Limb (tissue), 2 donors: ENCODE results near the gene DEGS2.

Source experiments
- DNase-seq, 2 donors: peaks; one replicate each; pipeline ENCODE4 v3.0.0-alpha.2; 2016; ENCODE audit errors: extremely low spot score in 2 of 2

DEGS2 gene

DNA sequence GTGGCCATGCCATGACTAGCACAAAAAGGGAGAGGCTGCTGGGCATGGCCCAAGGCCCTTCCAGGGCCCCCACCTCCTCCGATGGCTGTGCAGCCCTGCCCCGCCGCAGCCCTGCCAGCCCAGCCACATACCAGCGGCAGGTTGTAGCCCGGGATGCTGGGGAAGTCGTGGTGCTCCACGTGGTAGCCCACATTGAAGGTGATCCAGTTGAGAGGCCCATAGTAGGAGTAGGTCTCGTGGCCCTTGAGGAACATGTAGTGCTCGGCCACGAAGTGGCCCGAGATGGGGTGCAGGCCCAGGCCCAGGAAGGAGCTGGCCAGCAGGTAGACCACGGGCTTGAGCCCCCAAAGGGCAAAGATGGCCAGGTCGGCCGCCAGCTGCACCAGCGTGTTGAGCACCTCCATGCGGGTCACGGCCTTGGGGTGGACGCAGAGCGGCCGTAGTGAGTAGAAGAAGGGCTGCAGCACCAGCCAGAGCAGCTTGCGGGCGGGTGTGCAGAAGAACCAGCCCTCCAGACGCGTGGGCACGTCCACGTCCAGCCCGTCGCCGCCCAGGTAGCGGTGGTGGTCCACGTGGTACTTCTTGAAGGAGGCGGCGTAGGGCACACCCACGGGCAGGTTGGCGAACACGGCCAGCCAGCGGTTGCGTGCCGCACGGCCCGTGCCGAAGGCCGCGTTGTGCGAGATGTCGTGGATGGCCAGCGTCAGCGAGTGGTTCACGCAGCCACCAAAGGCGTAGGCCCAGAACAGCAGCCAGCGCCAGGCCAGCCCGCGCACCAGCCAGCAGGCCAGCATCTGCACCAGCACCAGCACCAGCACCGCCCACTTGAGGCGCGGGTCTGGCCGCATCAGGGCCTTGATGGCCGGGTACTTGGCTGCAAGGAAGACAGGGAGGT lies 10.4 kb downstream of the DEGS2 start:
- no peak for DNase-seq

GRCh38 chr14:100147691-100148464 lies 11.6 kb downstream of the DEGS2 start:
- DNase-seq, result no peak

- no peak for DNase-seq
Observed at GRCh38 chr14:100147181-100147631, 12.2 kb downstream of the DEGS2 start.

DNA sequence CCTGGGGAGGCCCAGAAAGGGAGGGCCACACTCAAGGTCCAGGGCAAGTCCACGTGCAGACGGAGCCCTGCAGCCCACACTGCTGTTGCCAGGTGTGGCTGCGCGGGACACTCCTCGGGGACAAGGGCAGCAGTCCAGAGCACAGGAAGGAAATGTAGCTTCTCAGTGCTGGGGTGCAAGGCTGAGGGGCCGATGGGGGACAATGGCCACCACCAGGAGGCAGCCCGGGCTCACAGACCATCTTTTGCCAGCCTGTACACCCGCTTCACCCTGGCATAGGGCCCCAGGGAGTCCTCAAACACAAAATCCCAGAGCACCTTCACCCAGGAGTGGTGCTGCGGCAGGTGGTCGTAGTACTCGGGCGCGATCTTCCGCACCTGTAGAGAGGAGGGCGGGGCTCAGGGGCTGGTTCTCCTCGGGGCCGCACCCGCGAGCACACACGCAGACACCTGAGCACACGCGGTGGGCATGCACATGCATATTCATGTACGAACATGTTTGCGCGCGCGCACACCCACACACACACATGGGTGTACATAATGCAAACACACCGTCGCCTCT lies 12.8 kb downstream of the DEGS2 start:
- DNase-seq, result no peak

DNA sequence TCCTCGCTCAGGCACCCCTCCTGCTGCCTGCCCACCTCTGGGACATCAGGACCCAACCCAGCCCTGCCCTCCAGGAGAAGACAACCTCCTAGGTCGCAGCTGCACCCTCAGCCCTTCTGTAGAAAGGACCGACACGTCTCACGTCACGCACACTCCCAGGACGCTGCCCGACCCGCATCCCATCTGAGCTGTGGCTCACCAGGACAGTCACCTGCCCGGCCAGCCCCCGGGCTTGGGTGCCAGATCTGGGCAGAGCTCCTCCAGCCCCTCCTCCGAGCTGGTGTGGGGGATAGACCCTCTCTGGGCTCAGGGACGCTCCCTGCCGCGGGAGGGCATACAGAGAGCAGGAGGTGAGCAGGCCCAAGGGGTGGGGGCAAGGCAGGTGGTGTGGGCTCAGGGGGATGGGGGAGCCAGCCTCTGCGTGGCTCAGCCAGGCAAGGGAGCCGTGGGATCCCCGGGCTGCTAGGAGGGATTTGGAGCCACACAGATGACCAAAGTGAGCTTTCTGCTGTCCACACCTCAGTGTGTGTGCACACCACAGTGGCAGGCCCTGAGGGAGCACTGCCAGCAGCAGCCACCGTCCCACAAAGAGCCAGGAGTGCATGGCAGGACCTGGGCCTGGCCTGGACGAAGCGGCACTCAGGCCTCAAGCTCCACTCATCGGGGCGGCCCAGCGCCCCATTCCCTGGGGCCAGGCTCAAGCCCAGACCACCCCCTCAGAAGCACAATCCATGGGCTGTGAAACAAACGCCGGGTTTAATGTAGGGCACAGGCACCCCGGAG lies 13.6 kb downstream of the DEGS2 start:
- no peak for DNase-seq

GRCh38 chr14:100144996-100145646 lies 14.3 kb downstream of the DEGS2 start:
- no peak for DNase-seq

GRCh38 chr14:100144645-100144995 lies 14.8 kb downstream of the DEGS2 start:
- DNase-seq, result no peak

- DNase-seq, result no peak
Observed at GRCh38 chr14:100143934-100144333, 15.5 kb downstream of the DEGS2 start.

- no peak for DNase-seq
Observed at GRCh38 chr14:100143523-100143922, 15.9 kb downstream of the DEGS2 start.

- no peak for DNase-seq
Observed at GRCh38 chr14:100142073-100143040, 17.1 kb downstream of the DEGS2 start.

DNA sequence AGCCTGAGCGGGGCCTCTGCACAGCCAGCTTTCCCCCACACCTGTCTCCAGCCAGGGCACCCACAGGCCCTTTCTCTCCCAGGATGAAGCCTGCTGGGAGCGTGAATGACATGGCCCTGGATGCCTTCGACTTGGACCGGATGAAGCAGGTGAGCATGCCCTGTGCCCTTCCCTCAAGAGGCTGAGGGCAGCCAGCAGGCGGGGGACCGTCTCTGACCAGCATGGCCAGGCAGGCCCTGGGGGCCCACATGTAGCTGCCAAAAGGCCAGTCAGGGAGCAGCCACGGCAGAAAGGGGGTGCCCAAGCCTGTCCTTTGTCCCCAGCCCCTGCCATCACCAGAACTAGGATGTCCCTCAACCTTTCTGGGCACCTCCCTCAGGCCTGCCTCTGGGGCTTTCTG lies 18.3 kb downstream of the DEGS2 start:
- DNase-seq, result no peak

- peak in 1 of 2 donors; percentile 22 for DNase-seq
Observed at GRCh38 chr14:100140452-100141078, 18.9 kb downstream of the DEGS2 start.

GRCh38 chr14:100138955-100139354 lies 20.5 kb downstream of the DEGS2 start:
- no peak for DNase-seq

GRCh38 chr14:100138082-100138787 lies 21.2 kb downstream of the DEGS2 start:
- no peak for DNase-seq

DNA sequence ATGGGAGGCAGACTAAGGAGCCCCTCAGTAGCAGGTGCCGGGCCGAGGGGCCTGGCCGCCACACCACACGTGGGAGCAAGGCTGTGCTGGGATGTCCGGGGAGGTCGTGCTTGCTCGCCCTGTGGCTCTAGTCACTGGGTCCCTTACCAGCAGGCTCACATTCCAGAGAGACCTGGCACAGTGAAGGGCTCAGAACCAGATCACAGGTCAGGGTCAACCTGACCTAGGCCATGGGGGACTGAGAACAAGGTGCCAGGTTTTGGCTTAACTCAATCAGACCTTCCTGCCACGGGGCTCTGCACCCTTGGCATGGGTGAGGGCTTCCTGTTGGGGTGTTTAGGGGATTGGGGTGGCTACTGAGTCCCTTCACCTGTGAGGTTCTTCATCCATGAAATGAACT lies 22.3 kb downstream of the DEGS2 start:
- DNase-seq, result no peak

DNA sequence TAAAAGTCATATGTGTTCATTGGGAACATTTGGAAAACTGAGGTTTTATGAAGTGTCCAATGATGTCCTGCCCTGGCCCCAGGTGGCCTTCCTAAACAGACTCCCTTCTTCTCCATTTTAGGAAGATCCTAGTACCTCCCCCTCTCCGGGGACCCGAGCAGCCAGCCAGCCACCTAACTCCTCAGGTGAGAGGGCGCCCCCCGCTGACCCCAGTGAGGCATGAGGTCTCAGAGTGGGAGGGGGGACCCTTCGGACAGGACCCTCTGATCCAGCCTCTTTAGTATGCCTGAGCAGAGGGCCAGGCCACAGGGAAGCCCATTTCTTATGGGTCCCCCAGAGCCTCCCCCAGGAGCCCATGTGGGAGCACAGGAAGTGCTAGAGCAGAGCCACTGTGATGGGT lies 23.7 kb downstream of the DEGS2 start:
- no peak for DNase-seq

DNA sequence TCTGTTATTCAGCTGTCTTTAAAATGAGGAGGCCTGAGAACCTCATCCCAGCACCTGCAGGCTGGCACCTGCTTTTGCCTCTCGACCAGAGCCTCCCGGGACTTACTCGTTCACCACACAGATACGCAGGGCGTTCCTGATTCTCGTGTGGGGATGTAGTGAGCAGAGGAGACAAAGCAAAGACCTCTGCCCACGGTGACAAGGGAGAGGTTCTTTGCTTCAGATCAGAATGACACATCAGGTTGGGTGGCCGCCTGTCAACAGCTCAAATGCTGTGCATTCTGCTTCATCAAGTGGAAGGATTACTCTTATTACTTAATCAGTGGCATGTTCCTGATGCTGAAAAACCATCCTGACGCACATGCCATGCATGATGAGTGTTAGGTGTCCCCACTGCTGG lies 24.4 kb downstream of the DEGS2 start:
- no peak for DNase-seq

- no peak for DNase-seq
Observed at GRCh38 chr14:100134586-100134985, 24.9 kb downstream of the DEGS2 start.
